Small intestine (tissue), 7 donors: ENCODE measurements around the gene NGEF. TPM values are rescaled to one million over a fixed set of nuclear protein-coding genes. Genes with fewer than 3 reads are reported as not detected.
"Not testable (repeated sequence)": the region's sequence is repeated elsewhere in the genome, so short reads cannot be mapped to it uniquely, and the experiment has no call there.

Experiments used
- DNase-seq, 2 donors: peaks; one replicate each; pipeline versions ENCODE4 v3.0.0 to v3.0.0-alpha.2; 2013
- FAIRE-seq: peaks from 2 replicates; lab custom pipeline; 2012; peaks lifted over from hg19 to GRCh38; lab: Jason Lieb, UNC
- H3K27ac ChIP-seq, 3 donors: one replicate each; pipeline ENCODE4 v1.5.1; 2013; ENCODE audit warnings: low read length in 2 of 3, mild to moderate bottlenecking in 2 of 3, control low read depth in 1 of 3, inconsistent platforms in 1 of 3, low read depth in 1 of 3, moderate library complexity in 1 of 3
- H3K27me3 ChIP-seq, 3 donors: one replicate each; pipeline ENCODE4 v1.6.1; 2013; ENCODE audit warnings: low read length in 3 of 3, inconsistent platforms in 1 of 3; ENCODE audit not compliant: control insufficient read depth in 3 of 3, insufficient read depth in 3 of 3
- H3K36me3 ChIP-seq, 3 donors: one replicate each; pipeline ENCODE4 v1.6.1; 2013; ENCODE audit warnings: low read length in 3 of 3, inconsistent platforms in 1 of 3, low read depth in 1 of 3, mild to moderate bottlenecking in 1 of 3, moderate library complexity in 1 of 3; ENCODE audit not compliant: control insufficient read depth in 3 of 3, insufficient read depth in 2 of 3
- H3K4me1 ChIP-seq, 3 donors: one replicate each; pipeline ENCODE4 v1.6.1; 2013; ENCODE audit warnings: low read length in 2 of 3, inconsistent platforms in 1 of 3, low read depth in 1 of 3, mild to moderate bottlenecking in 1 of 3, moderate library complexity in 1 of 3; ENCODE audit not compliant: control insufficient read depth in 3 of 3, insufficient read depth in 2 of 3
- H3K4me3 ChIP-seq, 3 donors: one replicate each; pipeline ENCODE4 v1.5.1; 2013; ENCODE audit warnings: low read length in 3 of 3, control low read depth in 1 of 3, inconsistent platforms in 1 of 3, low read depth in 1 of 3, mild to moderate bottlenecking in 1 of 3, moderate library complexity in 1 of 3
- H3K9me3 ChIP-seq, 2 donors: one replicate each; pipeline ENCODE4 v1.6.1; 2013; ENCODE audit warnings: low read depth in 1 of 2, low read length in 1 of 2; ENCODE audit not compliant: control insufficient read depth in 2 of 2, insufficient read depth in 1 of 2
- WGBS, 3 donors: extraction: QIAGEN DNeasy Blood & Tissue Kit; methylation state at CpG; one replicate each; pipeline ENCODE4 v1.1.7; 2013; 5-methylcytosine and 5-hydroxymethylcytosine counted together
- polyA plus RNA-seq, 4 donors: library from polyadenylated mRNA; stranded (reverse) in 3 of 4; unstranded in 1 of 4; fragments of 200-250 nt in 3 of 4; fragments of 120-200 nt in 1 of 4; gene quantifications; one replicate each; pipeline versions ENCODE4 v1.2.1 to v1.2.3, GENCODE V29; 2013
- donor health status: healthy with polysubstance abuse.
- donor health status: control.
- donor health status: control.
- donor health status: Bipolar disorder and iron deficiency.
- donor health status: healthy.

NGEF gene
- polyA plus RNA-seq, 4 donors = 10.2 to 73.4 (median 31.4) TPM

DNA sequence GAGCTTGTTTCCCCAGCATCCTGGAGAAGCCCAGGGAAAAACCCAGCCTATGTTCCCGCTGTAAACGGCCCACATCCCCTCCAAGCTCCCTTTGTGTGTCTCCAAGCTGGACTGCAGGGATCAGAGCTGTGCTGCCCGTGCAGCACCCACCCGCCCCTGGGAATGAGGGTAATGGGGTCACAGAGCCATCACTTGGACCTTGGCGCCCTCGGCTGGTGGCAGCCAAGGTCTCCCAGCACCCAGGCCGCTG lies 46.4 kb upstream of the NGEF start:
- peaks cover 0 to 2% (median 0%) of the 10 kb centered on the region in 3 donors for H3K36me3 ChIP-seq
- FAIRE-seq (no peak), DNase-seq (no peak)
- no peaks in the 10 kb centered on the region for H3K9me3 ChIP-seq
- peaks cover 0 to 2% (median 0%) of the 10 kb centered on the region in 3 donors for H3K27me3 ChIP-seq
- H3K27ac ChIP-seq = peak overlapping the region in 2 of 3 donors; percentile 78 to 84
- H3K4me3 ChIP-seq = no peak overlapping the region
- H3K4me1 ChIP-seq = peaks cover 2 to 39% (median 9%) of the 10 kb centered on the region in 3 donors
- 45 to 60% (median 57%) methylated on average over 7 of the region's 7 CpGs for WGBS, 3 donors

DNA sequence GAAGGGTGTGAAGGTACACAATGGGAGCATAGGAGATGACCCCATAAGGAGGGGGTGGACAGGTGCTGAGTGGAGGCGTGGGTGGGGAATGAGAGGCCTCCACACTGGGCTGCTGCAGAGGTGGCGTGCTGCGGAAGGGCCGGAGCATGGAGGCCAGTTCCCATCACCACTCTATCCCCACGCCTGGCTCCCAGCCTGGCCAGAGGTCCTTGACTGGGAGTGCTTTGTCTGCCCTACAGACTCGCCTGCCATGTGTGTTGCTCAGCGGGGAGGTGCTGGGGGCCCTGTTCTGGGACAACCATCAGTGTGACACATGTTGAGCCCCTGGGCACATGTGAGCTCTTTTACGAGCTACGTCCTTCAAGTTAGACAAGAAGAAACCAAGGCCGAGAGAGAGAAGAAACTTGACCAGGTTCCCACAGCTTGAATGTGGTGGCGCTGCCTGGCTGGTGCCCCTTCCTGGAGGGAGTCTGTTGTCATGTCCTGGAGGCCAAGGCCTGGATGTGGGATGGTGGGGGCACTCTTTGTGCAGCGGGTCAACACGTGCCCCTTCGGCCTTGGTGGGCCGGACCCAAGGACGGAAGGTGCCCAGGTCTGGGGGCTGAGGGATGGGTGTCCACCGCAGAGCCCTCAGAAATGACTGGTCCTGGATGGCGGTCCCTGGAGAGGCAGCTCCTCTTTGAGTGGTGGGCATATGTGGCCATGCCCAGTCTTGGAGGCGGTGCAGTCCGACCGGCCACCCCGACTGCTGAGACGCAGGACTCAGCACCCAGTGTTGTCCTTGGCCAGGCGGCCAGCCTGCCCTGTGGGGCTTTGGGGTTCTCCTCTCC lies 45.9 kb upstream of the NGEF start:
- Histone ChIP-seq H3K4me3 (no peak overlapping the region), H3K27ac (peak overlapping the region in 2 of 3 donors; percentile 78 to 84), H3K36me3 (peaks cover 0 to 2% (median 0%) of the 10 kb centered on the region in 3 donors), H3K4me1 (peaks cover 2 to 39% (median 9%) of the 10 kb centered on the region in 3 donors), H3K27me3 (peaks cover 0 to 2% (median 0%) of the 10 kb centered on the region in 3 donors), H3K9me3 (no peaks in the 10 kb centered on the region)
- DNase-seq (no peak), FAIRE-seq (no peak)
- WGBS, 3 donors = 91 to 97% (median 94%) methylated on average over 24 of the region's 24 CpGs

DNA sequence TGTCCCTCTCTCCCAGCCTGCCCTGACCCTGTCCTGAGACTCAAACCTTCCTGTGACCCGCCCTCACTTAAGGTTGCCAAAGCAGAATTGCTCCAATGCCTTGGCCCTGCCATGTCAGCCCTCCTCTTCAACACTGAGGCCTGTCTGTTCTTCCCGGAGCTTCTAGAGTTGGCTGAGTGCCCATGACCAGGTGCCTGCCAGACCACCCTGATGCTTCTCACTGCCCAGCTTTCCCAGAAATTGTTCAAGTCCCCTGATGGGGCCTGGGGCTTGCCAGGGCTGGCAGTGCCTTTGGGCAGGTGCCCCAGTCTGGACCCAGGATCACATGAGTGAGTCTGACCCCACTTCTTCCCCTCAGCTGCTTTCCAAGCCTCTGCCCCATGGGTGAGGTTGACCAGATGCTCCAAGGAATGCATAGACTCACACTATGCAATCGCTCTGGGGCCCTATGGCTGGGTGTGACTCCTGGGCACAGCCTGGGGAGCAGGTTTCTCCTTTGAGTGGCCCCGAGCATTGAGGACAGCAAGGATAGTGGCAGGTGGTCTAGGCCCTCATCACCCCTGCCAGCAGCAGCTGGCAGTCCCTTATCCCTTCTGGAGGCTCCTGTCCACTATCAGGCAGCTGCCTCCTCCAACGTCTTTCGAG lies 44.0 kb upstream of the NGEF start:
- no peak for FAIRE-seq
- Histone ChIP-seq H3K9me3 (no peaks in the 10 kb centered on the region), H3K4me1 (peaks cover 1 to 22% (median 2%) of the 10 kb centered on the region in 3 donors), H3K4me3 (no peak overlapping the region), H3K27ac (no peak overlapping the region), H3K36me3 (no peaks in the 10 kb centered on the region), H3K27me3 (peaks cover 0 to 2% (median 0%) of the 10 kb centered on the region in 3 donors)
- 83 to 86% (median 84%) methylated on average over 6 of the region's 6 CpGs for WGBS, 3 donors
- no peak for DNase-seq

DNA sequence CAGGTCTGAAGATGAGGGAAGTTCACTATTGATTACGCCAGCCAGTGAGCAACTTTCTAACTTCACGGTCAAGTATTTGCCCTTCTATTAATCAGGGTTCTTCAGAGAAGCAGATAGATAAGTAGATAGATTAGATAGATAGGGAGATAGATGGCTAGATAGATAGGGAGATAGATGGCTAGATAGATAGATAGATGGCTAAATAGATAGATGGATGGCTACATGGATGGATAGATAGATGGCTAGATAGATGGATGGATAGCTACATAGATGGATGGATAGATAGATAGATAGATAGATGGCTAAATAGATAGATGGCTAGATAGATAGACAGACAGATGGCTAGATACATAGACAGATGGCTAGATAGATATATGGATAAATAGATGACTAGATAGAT lies 42.3 kb upstream of the NGEF start:
- peaks cover 0 to 9% (median 0%) of the 10 kb centered on the region in 3 donors for H3K27me3 ChIP-seq
- 58 to 86% (median 68%) methylated on average over 2 of the region's 2 CpGs for WGBS, 3 donors
- peaks cover 0 to 5% (median 2%) of the 10 kb centered on the region in 3 donors for H3K4me1 ChIP-seq
- H3K9me3 ChIP-seq = no peaks in the 10 kb centered on the region
- no peak overlapping the region for H3K27ac ChIP-seq
- H3K4me3 ChIP-seq = no peak overlapping the region
- no peak for DNase-seq
- no peaks in the 10 kb centered on the region for H3K36me3 ChIP-seq
- no peak for FAIRE-seq

DNA sequence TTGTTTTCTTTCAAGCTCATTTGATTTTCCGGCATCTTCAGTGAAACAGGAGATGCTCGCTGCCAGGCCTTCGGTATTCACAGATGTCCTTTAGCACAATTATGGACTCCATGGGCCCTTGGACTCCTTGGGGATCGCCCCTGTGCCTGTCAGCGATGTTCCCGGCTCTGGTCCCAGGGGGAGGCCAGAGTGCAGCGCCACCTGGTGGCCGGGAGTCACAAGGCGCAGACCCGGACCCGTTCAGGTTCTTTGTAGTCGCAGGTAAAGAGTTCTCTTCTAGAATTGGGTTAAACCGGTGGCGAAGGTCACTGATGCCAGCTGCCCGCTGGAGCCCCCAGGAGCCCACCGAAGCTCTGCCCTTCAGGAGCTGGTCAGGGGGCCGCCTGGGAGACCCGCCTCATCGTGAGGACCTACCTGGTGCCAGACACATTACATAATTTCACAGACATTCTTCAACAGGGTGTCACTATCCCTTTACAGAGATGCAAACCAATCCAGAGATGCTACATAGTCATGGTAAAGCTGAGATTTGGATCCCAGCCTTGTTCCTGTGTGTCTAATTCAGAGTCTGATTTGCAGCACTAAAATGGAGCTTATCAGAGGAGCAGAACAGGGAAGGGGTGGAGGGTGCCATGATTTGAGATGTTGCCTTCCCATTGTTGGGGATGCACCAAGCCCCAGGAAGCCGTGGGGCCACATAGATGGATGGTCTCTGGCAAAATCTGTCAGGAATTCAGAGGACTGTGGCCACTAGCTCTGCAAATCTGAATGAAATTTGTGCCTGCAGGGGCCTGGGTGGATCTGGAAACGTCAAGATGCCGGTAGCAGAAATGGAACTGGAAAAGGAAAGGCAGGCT lies 41.1 kb upstream of the NGEF start:
- H3K27me3 ChIP-seq = peaks cover 0 to 9% (median 0%) of the 10 kb centered on the region in 3 donors
- H3K9me3 ChIP-seq = no peaks in the 10 kb centered on the region
- DNase-seq (peak; percentile 60 to 75), FAIRE-seq (no peak)
- H3K4me3 ChIP-seq = no peak overlapping the region
- 16 to 28% (median 27%) methylated on average over 22 of the region's 22 CpGs for WGBS, 3 donors
- H3K27ac ChIP-seq = no peak overlapping the region
- H3K4me1 ChIP-seq = no peaks in the 10 kb centered on the region
- H3K36me3 ChIP-seq = no peaks in the 10 kb centered on the region

DNA sequence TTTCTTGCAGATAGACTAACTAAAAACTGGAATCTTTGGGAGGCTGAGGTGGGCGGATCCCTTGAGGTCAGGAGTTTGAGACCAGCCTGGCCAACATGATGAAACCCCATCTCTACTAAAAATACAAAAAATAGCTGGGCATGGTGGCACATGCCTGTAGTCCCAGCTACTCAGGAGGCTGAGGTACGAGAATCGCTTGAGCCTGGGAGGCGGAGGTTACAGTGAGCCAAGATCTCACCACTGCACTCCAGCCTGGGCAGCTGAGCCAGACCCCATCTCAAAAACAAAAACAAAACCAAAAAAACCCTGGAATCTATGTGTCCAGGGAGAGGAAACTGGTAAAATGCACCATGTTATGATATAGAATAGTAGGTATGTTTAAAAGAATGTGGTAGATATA lies 39.5 kb upstream of the NGEF start:
- not testable (repeated sequence) for H3K4me3 ChIP-seq, H3K4me1 ChIP-seq, DNase-seq, FAIRE-seq, H3K27ac ChIP-seq, H3K36me3 ChIP-seq, H3K9me3 ChIP-seq
- peaks cover 0 to 15% (median 0%) of the 10 kb centered on the region in 3 donors for H3K27me3 ChIP-seq
- WGBS, 3 donors = 95 to 97% (median 96%) methylated on average over 4 of the region's 4 CpGs

DNA sequence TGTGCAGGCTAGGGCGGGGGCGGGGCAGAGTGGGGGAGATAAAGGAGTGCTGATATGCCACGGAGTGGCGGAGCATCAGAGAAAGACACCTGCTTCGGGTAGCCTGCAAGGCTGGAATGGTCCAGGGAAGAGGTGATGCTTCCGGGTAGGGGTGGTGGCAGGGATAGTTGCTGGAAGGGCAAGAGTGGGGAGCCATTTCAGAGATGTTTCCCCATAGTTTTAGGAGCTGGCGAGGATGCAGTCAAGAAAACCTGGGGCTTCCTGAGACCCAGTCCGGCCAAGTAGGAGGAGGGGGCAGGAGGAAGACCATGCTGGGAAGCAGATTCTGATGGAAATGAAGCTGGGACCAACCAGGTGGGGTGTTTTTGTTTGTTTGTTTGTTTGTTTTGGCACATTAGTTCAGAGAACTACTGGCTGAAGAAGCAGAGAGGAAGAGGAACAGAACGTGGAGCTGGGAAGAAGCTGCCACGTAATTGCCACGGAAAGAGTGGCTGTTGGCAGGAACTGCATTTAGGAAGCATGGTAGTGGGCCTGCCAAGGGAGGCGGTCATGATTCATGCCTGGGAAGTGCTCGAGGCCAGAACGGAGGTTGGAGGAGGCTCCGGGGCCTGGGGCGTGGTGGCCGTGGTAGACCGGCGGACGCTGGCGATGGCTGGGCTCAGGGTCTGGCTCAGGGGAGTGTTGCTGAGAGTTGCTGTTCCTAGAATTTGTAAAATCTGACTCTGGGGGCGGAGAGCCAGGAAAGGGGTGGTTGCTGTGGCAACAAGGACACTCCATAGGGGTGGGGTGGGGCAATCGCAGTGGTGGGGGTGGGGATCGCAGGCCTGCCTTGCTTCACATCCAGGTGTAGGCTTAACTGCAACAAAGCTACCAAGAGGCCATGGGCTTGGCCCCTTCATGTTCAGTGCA lies 38.4 kb upstream of the NGEF start:
- DNase-seq = no peak
- FAIRE-seq = no peak
- no peak overlapping the region for H3K27ac ChIP-seq

More for the DNA sequence above, 38.4 kb upstream of the NGEF start:
- Histone ChIP-seq H3K9me3 (no peaks in the 10 kb centered on the region), H3K27me3 (peaks cover 0 to 16% (median 0%) of the 10 kb centered on the region in 3 donors), H3K4me1 (no peaks in the 10 kb centered on the region), H3K36me3 (no peaks in the 10 kb centered on the region), H3K4me3 (no peak overlapping the region)
- 49 to 57% (median 55%) methylated on average over 24 of the region's 24 CpGs for WGBS, 3 donors
